ENCODE data around the gene ADGRG7. TPM values are rescaled to one million over a fixed set of nuclear protein-coding genes. Genes with fewer than 3 reads are reported as not detected.

ADGRG7 gene
- total and polyA plus RNA-seq, 2 of the 13 experiments (the other 11 are each of a cell fraction or from before 2014, with no cell fraction given) = not detected

- no peak for TF ChIP-seq IRF1 (CRISPR knock-in tag; IDR thresholded peaks at IDR 0.05; ENCODE audit: low read depth)
- TF ChIP-seq, protein P1, sequence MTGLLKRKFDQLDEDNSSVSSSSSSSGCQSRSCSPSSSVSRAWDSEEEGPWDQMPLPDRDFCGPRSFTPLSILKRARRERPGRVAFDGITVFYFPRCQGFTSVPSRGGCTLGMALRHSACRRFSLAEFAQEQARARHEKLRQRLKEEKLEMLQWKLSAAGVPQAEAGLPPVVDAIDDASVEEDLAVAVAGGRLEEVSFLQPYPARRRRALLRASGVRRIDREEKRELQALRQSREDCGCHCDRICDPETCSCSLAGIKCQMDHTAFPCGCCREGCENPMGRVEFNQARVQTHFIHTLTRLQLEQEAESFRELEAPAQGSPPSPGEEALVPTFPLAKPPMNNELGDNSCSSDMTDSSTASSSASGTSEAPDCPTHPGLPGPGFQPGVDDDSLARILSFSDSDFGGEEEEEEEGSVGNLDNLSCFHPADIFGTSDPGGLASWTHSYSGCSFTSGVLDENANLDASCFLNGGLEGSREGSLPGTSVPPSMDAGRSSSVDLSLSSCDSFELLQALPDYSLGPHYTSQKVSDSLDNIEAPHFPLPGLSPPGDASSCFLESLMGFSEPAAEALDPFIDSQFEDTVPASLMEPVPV (CRISPR knock-in tag; IDR thresholded peaks at IDR 0.05) = no peak
- TF ChIP-seq ZNF777 (CRISPR knock-in tag; IDR thresholded peaks at IDR 0.05) = no peak
These were observed 562 bp downstream of the ADGRG7 start (continued) for GRCh38 chr3:100609963-100610362.

- peaks cover 31% of the 10 kb centered on the region for H3K4me1 ChIP-seq (ENCODE audit: insufficient read depth, low read length)
- ChIA-PET POLR2A (no interaction called here), CTCF (ENCODE audit: low intra/inter-chr PET ratio, low total read pairs) (no interaction called here)
- H3K27me3 ChIP-seq (ENCODE audit: control insufficient read depth in 1 of 2, insufficient read depth in 2 of 2, low read length in 2 of 2) = no peaks in the 10 kb centered on the region
- no peak overlapping the region for H3K4me2 ChIP-seq (ENCODE audit: low read depth, low read length)
- H2AFZ ChIP-seq (ENCODE audit: low read length) = no peak overlapping the region
- no peak overlapping the region for H3K4me3 ChIP-seq (replicated peaks in 1 of 3; ENCODE audit: insufficient read depth in 1 of 3, low read depth in 2 of 3, low read length in 3 of 3)
- H3K9ac ChIP-seq (ENCODE audit: insufficient read depth, low read depth, low read length) = no peak overlapping the region
- no peak overlapping the region for H3K27ac ChIP-seq (ENCODE audit: extremely low read length, insufficient read depth, low read length)
- H3K36me3 ChIP-seq (replicated peaks in 1 of 2; ENCODE audit: control insufficient read depth in 1 of 2, insufficient read depth in 2 of 2, low read length in 2 of 2) = no peaks in the 10 kb centered on the region
- DNase-seq (ENCODE audit: low spot score) = no peak
- intact Hi-C loops (cut with micrococcal nuclease; ENCODE audit: unreplicated experiment) = no loop called here
- ATAC-seq = no peak
- in situ Hi-C loops (cut with HindIII; ENCODE audit: extremely low pct_ligation_motif_present, low pct_unique_long_range_greater_than_20kb) = loop anchor here (25.0 kb wide), 1 partner anchor 101 kb away; the partner anchor contains the start of gene TFG
- H4K20me1 ChIP-seq (ENCODE audit: insufficient read depth, low read length) = no peaks in the 10 kb centered on the region
- WGBS (ENCODE audit: low lambda C conversion rate) = 59% methylated on average over 3 of the region's 3 CpGs
- H3K9me3 ChIP-seq (ENCODE audit: low read length) = no peaks in the 10 kb centered on the region
- FAIRE-seq = no peak
- no TSS peak for BruUV-seq (replicated peaks)
- H3K79me2 ChIP-seq (ENCODE audit: insufficient read depth, low read length) = no peaks in the 10 kb centered on the region
- TF ChIP-seq ZNF230 (CRISPR knock-in tag; IDR thresholded peaks at IDR 0.05) = no peak
- TF ChIP-seq, protein P2, sequence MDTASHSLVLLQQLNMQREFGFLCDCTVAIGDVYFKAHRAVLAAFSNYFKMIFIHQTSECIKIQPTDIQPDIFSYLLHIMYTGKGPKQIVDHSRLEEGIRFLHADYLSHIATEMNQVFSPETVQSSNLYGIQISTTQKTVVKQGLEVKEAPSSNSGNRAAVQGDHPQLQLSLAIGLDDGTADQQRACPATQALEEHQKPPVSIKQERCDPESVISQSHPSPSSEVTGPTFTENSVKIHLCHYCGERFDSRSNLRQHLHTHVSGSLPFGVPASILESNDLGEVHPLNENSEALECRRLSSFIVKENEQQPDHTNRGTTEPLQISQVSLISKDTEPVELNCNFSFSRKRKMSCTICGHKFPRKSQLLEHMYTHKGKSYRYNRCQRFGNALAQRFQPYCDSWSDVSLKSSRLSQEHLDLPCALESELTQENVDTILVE (CRISPR knock-in tag; IDR thresholded peaks at IDR 0.05) = no peak
- no peak for TF ChIP-seq PHF20 (CRISPR knock-in tag; IDR thresholded peaks at IDR 0.05)
- no peak for TF ChIP-seq ELF4 (CRISPR knock-in tag; IDR thresholded peaks at IDR 0.05; ENCODE audit: borderline replicate concordance)
- TF ChIP-seq KLF12 (CRISPR knock-in tag; IDR thresholded peaks at IDR 0.05; ENCODE audit: borderline replicate concordance) = no peak
- TF ChIP-seq, protein P3, sequence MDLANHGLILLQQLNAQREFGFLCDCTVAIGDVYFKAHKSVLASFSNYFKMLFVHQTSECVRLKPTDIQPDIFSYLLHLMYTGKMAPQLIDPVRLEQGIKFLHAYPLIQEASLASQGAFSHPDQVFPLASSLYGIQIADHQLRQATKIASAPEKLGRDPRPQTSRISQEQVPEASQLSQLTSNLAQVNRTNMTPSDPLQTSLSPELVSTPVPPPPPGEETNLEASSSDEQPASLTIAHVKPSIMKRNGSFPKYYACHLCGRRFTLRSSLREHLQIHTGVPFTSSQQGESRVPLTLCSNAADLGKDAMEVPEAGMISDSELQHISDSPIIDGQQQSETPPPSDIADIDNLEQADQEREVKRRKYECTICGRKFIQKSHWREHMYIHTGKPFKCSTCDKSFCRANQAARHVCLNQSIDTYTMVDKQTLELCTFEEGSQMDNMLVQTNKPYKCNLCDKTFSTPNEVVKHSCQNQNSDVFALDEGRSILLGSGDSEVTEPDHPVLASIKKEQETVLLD (CRISPR knock-in tag; IDR thresholded peaks at IDR 0.05; ENCODE audit: low read depth) = no peak
- TF ChIP-seq FOXK1 (CRISPR knock-in tag; IDR thresholded peaks at IDR 0.05; ENCODE audit: borderline replicate concordance, low read depth) = no peak
- TF ChIP-seq NONO (IDR thresholded peaks at IDR 0.05) = no peak
- TF ChIP-seq NONO (CRISPR knock-in tag; conservative IDR thresholded peaks at IDR 0.05) = no peak
- no peak for TF ChIP-seq RNF219 (CRISPR knock-in tag; IDR thresholded peaks at IDR 0.05)
- no peak for TF ChIP-seq ZNF550 (CRISPR knock-in tag; IDR thresholded peaks at IDR 0.05; ENCODE audit: borderline replicate concordance)
- no peak for TF ChIP-seq ASH2L (IDR thresholded peaks at IDR 0.05; ENCODE audit: insufficient read length, low read depth, low read length)
These were observed 1.8 kb downstream of the ADGRG7 start for GRCh38 chr3:100611221-100611620.
